Right lobe of liver (tissue), 6 donors: ENCODE data around the gene NME4. TPM values are rescaled to one million over a fixed set of nuclear protein-coding genes. Genes with fewer than 3 reads are reported as not detected.
A peak's percentile ranks its signal among the peaks of the same experiment; 100 is the strongest.

Source experiments
- ATAC-seq, 4 donors: fragments of 200-7000 bp; cut with Tn5 transposase; one replicate each; pipeline ENCODE4 v1.9.1; 2020; ENCODE audit warnings: mild to moderate bottlenecking in 4 of 4, moderate library complexity in 4 of 4
- DNase-seq, 3 donors: peaks; one replicate each; pipeline ENCODE4 v3.0.0-alpha.2; 2020
- H3K27ac ChIP-seq, 3 donors: fragments of 200-600 bp; one replicate each; pipeline ENCODE4 v1.8.0; 2022
- H3K27me3 ChIP-seq, 2 donors: fragments of 200-600 bp; one replicate each; pipeline ENCODE4 v1.8.0; 2022
- H3K36me3 ChIP-seq, 4 donors: fragments of 200-600 bp; sonication (generic) in 1 of 4; one replicate each; pipeline versions ENCODE4 v1.5.1 to v1.8.0; 2017 to 2022; ENCODE audit warnings: control low read depth in 1 of 4
- H3K4me1 ChIP-seq, 4 donors: fragments of 200-600 bp; sonication (generic) in 1 of 4; one replicate each; pipeline versions ENCODE4 v1.5.1 to v1.8.0; 2017 to 2022; ENCODE audit warnings: control low read depth in 1 of 4
- H3K4me3 ChIP-seq, 3 donors: fragments of 200-600 bp; one replicate each; pipeline ENCODE4 v1.8.0; 2022
- H3K9me3 ChIP-seq, 4 donors: fragments of 200-600 bp; sonication (generic) in 1 of 4; one replicate each; pipeline versions ENCODE4 v1.5.1 to v1.8.0; 2017 to 2022; ENCODE audit warnings: control low read depth in 1 of 4
- POLR2A ChIP-seq: fragments of 450-650 bp; IDR thresholded peaks from one replicate; pipeline ENCODE4 v1.6.1; 2017; ENCODE audit warnings: antibody characterized with exemption, mild to moderate bottlenecking
- WGBS: methylation state at CpG from one replicate; pipeline ENCODE4 v1.1.6; 2018; ENCODE audit warnings: low coverage, low lambda C conversion rate; ENCODE audit not compliant: insufficient coverage; ENCODE audit errors: missing lambda C conversion rate; 5-methylcytosine and 5-hydroxymethylcytosine counted together
- intact Hi-C, 2 donors: fragments of 100-400 bp; cut with DNase I; formaldehyde crosslinking; loops; one replicate each; pipeline versions ENCODE4 v1.11.2 to v1.14.1; 2022
- total RNA-seq, 6 experiments: library from RNA; depleted of rRNA in 2 of 6; stranded (reverse); fragments of >200 nt in 2 of 6; fragmentation: NEBNext Ultra II Directional in 3 of 6; extraction: Animal tissue kit (Norgen Biotek cat#: 25700) in 3 of 6; gene quantifications; one replicate each; pipeline versions ENCODE4 v1.1.0 to v1.2.4, GENCODE V29; 2016 to 2023
- TF ChIP-seq, protein P1 (sequence below), 4 donors: fragments of 200-600 bp in 3 of 4; fragments of 450-650 bp in 1 of 4; IDR thresholded peaks; one replicate each; pipeline versions ENCODE4 v1.5.1 to v1.8.0; 2016 to 2022; ENCODE audit warnings: antibody characterized with exemption in 4 of 4, mild to moderate bottlenecking in 2 of 4
- donor health status: DM: no; HTN: yes; CAD: no.
- donor health status: DM: no; HTN: no; CAD: no.
- donor health status: DM: no; HTN: no; CAD: no.
- donor health status: DM: no; HTN: yes; CAD: no.
- donor health status: DM: no; HTN: yes; CAD: no.

The NME4 gene
- total RNA-seq, 6 experiments from 2014 or later, result 50.3 to 83.6 (median 61.0) TPM

DNA sequence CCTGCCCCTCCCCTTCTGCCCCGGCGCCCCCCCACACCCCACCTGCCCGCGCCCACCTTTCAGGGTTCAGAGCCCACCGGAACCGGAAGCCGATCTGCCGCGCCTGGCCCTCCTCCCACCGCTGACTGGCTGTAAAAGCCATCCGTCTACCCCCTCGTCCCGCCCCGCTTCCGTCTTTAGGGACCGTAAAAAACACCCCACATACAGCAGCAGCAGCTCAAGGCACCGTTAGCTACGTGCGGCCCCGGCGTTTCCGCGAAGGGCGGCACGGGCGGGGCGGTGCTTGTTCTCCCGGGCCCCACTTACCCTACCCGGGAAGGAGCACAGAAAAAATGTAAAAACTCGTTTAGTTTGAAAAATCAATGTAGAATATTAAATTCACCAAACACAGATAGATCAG lies 26.6 kb upstream of the NME4 start, which contains the start of gene MRPL28:
Gene MRPL28 (minus strand): TSS at position 96 of the 400 bp plus-strand sequence. CDS start 320 bp downstream, outside the sequence.
- H3K36me3 ChIP-seq, result peaks cover 0 to 36% (median 0%) of the 10 kb centered on the region in 4 donors
- TF ChIP-seq, protein P1, sequence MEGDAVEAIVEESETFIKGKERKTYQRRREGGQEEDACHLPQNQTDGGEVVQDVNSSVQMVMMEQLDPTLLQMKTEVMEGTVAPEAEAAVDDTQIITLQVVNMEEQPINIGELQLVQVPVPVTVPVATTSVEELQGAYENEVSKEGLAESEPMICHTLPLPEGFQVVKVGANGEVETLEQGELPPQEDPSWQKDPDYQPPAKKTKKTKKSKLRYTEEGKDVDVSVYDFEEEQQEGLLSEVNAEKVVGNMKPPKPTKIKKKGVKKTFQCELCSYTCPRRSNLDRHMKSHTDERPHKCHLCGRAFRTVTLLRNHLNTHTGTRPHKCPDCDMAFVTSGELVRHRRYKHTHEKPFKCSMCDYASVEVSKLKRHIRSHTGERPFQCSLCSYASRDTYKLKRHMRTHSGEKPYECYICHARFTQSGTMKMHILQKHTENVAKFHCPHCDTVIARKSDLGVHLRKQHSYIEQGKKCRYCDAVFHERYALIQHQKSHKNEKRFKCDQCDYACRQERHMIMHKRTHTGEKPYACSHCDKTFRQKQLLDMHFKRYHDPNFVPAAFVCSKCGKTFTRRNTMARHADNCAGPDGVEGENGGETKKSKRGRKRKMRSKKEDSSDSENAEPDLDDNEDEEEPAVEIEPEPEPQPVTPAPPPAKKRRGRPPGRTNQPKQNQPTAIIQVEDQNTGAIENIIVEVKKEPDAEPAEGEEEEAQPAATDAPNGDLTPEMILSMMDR (IDR thresholded peaks at IDR 0.05), result no peak
- TF ChIP-seq POLR2A, result no peak
- H3K9me3 ChIP-seq, result no peaks in the 10 kb centered on the region
- WGBS, result under 1% methylated on average over 30 of the region's 30 CpGs
- no peak within 1 kb of the TSS for H3K27ac ChIP-seq
- peak; percentile 93 to 98 (median 95) for ATAC-seq
- peak; percentile 92 to 95 (median 94) for DNase-seq
- H3K4me3 ChIP-seq, result peak within 1 kb of the TSS; percentile 21 to 39 (median 39)
- H3K4me1 ChIP-seq, result peaks cover 0 to 5% (median 2%) of the 10 kb centered on the region in 4 donors
- no peaks in the 10 kb centered on the region for H3K27me3 ChIP-seq
- intact Hi-C loops, result no loop called here

DNA sequence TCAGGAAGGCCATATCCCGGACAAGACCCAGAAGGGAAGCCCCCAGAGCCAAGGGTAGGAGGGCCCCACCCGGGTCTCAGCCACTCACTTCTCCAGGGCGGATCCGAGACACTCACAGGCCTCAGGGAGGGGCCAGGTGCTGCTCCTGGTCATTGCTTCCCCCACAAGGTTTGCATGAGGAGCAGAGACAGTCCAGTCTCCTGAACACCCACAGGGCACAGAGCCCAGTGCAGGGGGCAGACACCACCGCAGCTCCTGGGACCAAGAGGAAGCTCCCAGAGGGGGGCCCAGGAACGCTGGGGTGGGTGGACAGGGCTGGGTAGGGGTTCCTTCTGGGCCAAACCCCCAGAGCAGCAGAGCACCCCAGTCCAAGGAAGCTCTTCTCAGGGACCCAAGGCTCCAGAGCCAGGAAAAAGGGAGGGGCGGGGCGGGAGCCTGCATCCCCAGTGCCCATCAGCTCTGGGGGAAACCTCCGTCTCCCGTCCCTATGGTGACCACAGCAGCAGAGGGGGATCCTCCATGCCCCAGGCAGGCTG lies 26.0 kb upstream of the NME4 start:
- DNase-seq (no peak), ATAC-seq (peak in 1 of 4 donors; percentile 1)
- Histone ChIP-seq H3K9me3 (no peaks in the 10 kb centered on the region), H3K4me3 (peak overlapping the region in 1 of 3 donors; percentile 39), H3K27ac (no peak overlapping the region), H3K36me3 (peaks cover 0 to 36% (median 0%) of the 10 kb centered on the region in 4 donors), H3K27me3 (no peaks in the 10 kb centered on the region), H3K4me1 (peaks cover 0 to 5% (median 2%) of the 10 kb centered on the region in 4 donors)
- no peak for TF ChIP-seq POLR2A
- TF ChIP-seq, protein P1 (IDR thresholded peaks at IDR 0.05), result no peak
- 45% methylated on average over 2 of the region's 10 CpGs for WGBS
- intact Hi-C loops, result no loop called here

DNA sequence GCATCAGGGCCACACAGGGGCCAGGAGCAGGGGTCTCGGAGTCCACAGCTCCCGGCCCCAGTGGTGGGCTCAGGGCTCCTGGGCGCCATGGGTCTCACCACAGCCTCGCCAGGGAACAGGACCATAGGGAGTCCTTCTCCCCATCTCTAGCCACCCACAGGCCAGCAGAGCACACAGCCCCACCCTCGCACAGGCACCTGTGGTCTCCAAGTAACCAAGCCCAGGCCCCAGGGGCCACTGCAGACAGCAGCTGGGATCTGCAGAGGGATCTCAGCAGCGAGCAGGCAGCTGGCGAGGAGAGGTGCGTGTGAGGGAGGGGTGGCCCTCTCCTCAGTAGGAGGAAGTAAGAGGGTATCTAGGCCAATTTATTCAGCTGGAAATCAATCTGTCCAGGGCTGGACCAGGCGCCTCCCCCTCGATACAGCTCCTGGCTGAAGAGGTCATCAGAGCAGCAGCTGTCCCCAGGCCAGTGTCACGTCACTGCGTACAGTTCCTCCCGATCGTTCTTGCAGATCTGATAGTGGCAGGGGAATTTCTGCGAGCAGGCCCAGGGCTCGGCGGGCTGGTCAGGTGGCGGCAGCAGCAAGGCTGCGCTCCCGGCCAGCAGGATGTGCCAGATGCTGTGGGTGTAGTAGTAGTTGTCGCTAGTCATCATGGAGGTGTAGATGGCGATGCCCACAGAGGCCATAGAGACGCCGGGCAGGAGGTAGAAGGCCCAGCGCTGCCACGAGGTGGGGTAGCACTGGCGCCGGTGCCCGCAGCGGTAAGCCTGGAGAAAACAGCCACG lies 25.3 kb upstream of the NME4 start:
- ATAC-seq, result no peak
- no peak for DNase-seq
- H3K27me3 ChIP-seq, result no peaks in the 10 kb centered on the region
- H3K4me3 ChIP-seq, result no peak overlapping the region
- no peak for TF ChIP-seq POLR2A
- TF ChIP-seq, protein P1 (IDR thresholded peaks at IDR 0.05), result no peak
- no peak overlapping the region for H3K27ac ChIP-seq
- 100% methylated on average over 1 of the region's 31 CpGs for WGBS
- H3K4me1 ChIP-seq, result peaks cover 0 to 5% (median 2%) of the 10 kb centered on the region in 4 donors
- peaks cover 0 to 32% (median 0%) of the 10 kb centered on the region in 4 donors for H3K36me3 ChIP-seq
- H3K9me3 ChIP-seq, result no peaks in the 10 kb centered on the region
- intact Hi-C loops, result no loop called here

DNA sequence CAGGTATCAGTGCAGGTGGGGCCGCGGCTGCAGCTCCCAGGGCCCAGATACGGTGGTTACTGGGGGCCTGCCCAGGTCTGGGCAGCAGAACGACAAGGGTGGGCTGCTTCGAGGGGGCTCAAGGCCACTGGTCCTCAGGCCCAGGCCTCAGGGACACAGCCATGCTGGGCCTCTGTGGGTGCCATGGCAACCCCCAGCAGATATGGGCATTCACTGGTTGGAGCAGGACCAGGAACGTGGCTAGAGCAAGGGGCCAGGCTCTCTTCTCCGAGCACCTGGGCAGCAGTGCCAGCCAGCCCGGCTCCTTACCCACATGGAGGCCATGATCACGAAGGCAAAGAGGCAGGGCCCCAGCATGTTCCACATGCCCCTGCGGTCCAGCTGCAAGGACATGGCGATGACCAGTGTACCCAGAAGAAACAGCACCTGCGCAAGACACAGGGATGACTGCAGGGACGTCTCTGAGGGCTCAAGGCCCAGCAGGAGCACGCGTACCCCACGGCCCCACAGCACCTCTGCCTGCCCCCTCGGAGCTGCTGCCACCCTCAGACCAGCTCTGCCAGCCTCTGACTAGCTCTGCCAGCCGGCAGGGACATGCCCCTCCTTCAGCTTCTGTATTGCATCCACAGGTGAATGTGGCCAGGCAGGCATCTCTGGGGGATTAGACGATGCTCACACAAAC lies 24.6 kb upstream of the NME4 start:
- intact Hi-C loops, result no loop called here
- no peaks in the 10 kb centered on the region for H3K27me3 ChIP-seq
- WGBS, result 91% methylated on average over 4 of the region's 19 CpGs
- no peak for TF ChIP-seq POLR2A
- TF ChIP-seq, protein P1 (IDR thresholded peaks at IDR 0.05), result no peak
- DNase-seq (no peak), ATAC-seq (no peak)
- peaks cover 0 to 5% (median 2%) of the 10 kb centered on the region in 4 donors for H3K4me1 ChIP-seq
- no peak overlapping the region for H3K27ac ChIP-seq
- peaks cover 0 to 27% (median 0%) of the 10 kb centered on the region in 4 donors for H3K36me3 ChIP-seq
- no peaks in the 10 kb centered on the region for H3K9me3 ChIP-seq
- H3K4me3 ChIP-seq, result no peak overlapping the region
